ENCODE results near the gene ZNF536.

The ZNF536 gene

GRCh38 chr19:30579419-30579818 lies 207.2 kb downstream of the ZNF536 start:
- no peak for DNase-seq

- DNase-seq: no peak
These were observed 208.5 kb downstream of the ZNF536 start for GRCh38 chr19:30580673-30581072.

- no peak for DNase-seq
These were observed 211.9 kb downstream of the ZNF536 start for GRCh38 chr19:30584090-30584489.

- no peak for DNase-seq
These were observed 215.7 kb downstream of the ZNF536 start for GRCh38 chr19:30587869-30588268.

- DNase-seq: no peak
These were observed 218.5 kb downstream of the ZNF536 start for GRCh38 chr19:30590596-30591229.

GRCh38 chr19:30593356-30593755 lies 221.2 kb downstream of the ZNF536 start:
- DNase-seq: no peak

GRCh38 chr19:30593975-30594745 lies 222.0 kb downstream of the ZNF536 start:
- DNase-seq: no peak

- no peak for DNase-seq
These were observed 224.1 kb downstream of the ZNF536 start for GRCh38 chr19:30596268-30596667.

- no peak for DNase-seq
These were observed 224.7 kb downstream of the ZNF536 start for GRCh38 chr19:30596813-30597399.

GRCh38 chr19:30598688-30599087 lies 226.5 kb downstream of the ZNF536 start:
- DNase-seq: no peak

- no peak for DNase-seq
These were observed 230.6 kb downstream of the ZNF536 start for GRCh38 chr19:30602661-30603350.

- no peak for DNase-seq
These were observed 232.5 kb downstream of the ZNF536 start for GRCh38 chr19:30604657-30605056.

GRCh38 chr19:30605333-30605732 lies 233.1 kb downstream of the ZNF536 start:
- no peak for DNase-seq

- DNase-seq: no peak
These were observed 234.2 kb downstream of the ZNF536 start for GRCh38 chr19:30606114-30607050.

Measured in activated CD4-positive, alpha-beta T cell treated with anti-CD3 and anti-CD28 coated beads for 1 hour (primary cell).